PFSK-1 (cell line): ENCODE results near the gene CCDC15.

Experiments
- FOXP2 ChIP-seq: optimal IDR thresholded peaks from 2 replicates; pipeline ENCODE3; 2011; ENCODE audit warnings: borderline replicate concordance, control low read depth, inconsistent platforms; ENCODE audit not compliant: insufficient read depth; ENCODE audit errors: extremely low read length, extremely low read depth
- POLR2AphosphoS5 ChIP-seq: IDR thresholded peaks from 2 replicates; pipeline ENCODE4 v1.6.1; 2012; ENCODE audit warnings: low read depth, mild to moderate bottlenecking, control low read depth, low read length, moderate library complexity
- REST ChIP-seq, 2 experiments: IDR thresholded peaks; 2 replicates each; pipeline versions ENCODE4 v1.6.1 to v1.8.0; 2011 to 2012; ENCODE audit warnings: low read depth in 2 of 2, low read length in 2 of 2, control low read depth in 1 of 2, inconsistent platforms in 1 of 2, mild to moderate bottlenecking in 1 of 2, moderate library complexity in 1 of 2; ENCODE audit not compliant: insufficient read depth in 1 of 2
- SIN3A ChIP-seq: IDR thresholded peaks from 2 replicates; pipeline ENCODE4 v1.6.1; 2012; ENCODE audit warnings: mild to moderate bottlenecking, low read length, moderate library complexity, borderline replicate concordance; ENCODE audit not compliant: insufficient read depth
- TAF1 ChIP-seq: IDR thresholded peaks from 2 replicates; pipeline ENCODE4 v1.6.1; 2012; ENCODE audit warnings: low read length, control low read depth, borderline replicate concordance; ENCODE audit not compliant: insufficient read depth

The CCDC15 gene

DNA sequence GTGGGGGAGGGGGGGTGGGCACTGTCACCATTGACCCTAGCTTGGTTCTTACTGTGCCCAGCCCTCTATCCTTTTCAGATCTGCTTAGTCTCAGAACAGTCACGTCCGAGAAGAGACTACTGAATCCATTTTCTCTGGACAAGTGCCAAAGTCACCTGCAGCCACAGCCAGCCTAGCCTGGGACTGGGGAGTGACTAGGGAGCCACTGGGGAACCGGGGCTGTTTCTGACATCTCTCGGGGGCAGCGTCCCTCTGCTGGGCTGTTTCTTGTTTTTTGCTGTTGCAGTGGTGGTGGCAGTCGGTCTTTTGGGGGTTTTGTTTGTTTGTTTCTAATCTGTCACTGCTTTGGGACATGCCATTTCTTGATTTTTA is 117.8 kb downstream of the CCDC15 start:
- TF ChIP-seq TAF1 (no peak), FOXP2 (no peak), POLR2AphosphoS5 (no peak), SIN3A (no peak), REST (IDR thresholded peaks at IDR 0.05; ENCODE audit: insufficient read depth in 1 of 2, low read depth in 2 of 2, low read length in 2 of 2) (no peak)

- no peak for TF ChIP-seq FOXP2
- no peak for TF ChIP-seq SIN3A
- TF ChIP-seq TAF1 = no peak
- TF ChIP-seq REST (IDR thresholded peaks at IDR 0.05; ENCODE audit: insufficient read depth in 1 of 2, low read depth in 2 of 2, low read length in 2 of 2) = no peak
- TF ChIP-seq POLR2AphosphoS5 = no peak
These were observed 118.4 kb downstream of the CCDC15 start for GRCh38 chr11:125072218-125072960.

DNA sequence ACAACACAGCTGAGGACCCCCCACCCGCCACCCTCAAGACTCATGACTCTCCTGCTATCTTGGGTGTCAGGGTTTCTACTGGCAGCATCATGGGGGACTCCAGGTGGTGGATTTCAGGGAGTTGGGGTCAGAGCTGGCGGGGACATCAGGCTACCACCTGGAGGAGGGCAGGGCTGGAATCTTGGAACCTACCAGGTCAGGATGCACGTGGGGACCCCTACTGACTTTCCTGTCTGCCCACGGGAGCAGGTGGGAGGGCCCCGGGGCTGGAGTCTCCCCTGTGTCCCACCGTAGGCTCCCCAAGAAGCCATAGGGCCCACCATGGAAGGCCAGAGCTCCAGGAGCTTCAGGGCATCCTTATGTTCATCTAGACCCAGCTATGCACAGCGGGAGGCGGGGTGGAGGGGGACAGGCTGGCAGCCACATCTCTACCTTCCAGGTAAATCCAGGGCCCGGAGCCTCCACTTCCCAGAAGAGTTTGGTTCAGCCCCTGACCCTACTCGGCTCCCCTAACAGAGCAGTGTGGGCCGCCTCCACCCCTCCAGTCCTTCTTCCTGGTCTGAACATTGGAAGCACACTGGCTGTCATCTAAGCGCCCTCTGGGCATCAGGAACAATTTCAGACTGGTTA is 119.1 kb downstream of the CCDC15 start:
- no peak for TF ChIP-seq REST (IDR thresholded peaks at IDR 0.05; ENCODE audit: insufficient read depth in 1 of 2, low read depth in 2 of 2, low read length in 2 of 2)
- no peak for TF ChIP-seq FOXP2
- no peak for TF ChIP-seq POLR2AphosphoS5
- TF ChIP-seq TAF1 = no peak
- TF ChIP-seq SIN3A = no peak

- no peak for TF ChIP-seq FOXP2
These were observed 119.8 kb downstream of the CCDC15 start for GRCh38 chr11:125073616-125074483.

- no peak for TF ChIP-seq REST (IDR thresholded peaks at IDR 0.05; ENCODE audit: insufficient read depth in 1 of 2, low read depth in 2 of 2, low read length in 2 of 2)
- no peak for TF ChIP-seq POLR2AphosphoS5
- TF ChIP-seq FOXP2 = no peak
These were observed 120.7 kb downstream of the CCDC15 start for GRCh38 chr11:125074511-125075241.
